ENCODE measurements around the gene TGM5.

The TGM5 gene

GRCh38 chr15:43190178-43190577 lies 76.5 kb downstream of the TGM5 start:
- no peak for DNase-seq (ENCODE audit: low read depth)

- DNase-seq (ENCODE audit: low read depth): no peak
These were observed 77.4 kb downstream of the TGM5 start for GRCh38 chr15:43189296-43189695.

- DNase-seq (ENCODE audit: low read depth): no peak
These were observed 79.1 kb downstream of the TGM5 start for GRCh38 chr15:43187544-43188155.

DNA sequence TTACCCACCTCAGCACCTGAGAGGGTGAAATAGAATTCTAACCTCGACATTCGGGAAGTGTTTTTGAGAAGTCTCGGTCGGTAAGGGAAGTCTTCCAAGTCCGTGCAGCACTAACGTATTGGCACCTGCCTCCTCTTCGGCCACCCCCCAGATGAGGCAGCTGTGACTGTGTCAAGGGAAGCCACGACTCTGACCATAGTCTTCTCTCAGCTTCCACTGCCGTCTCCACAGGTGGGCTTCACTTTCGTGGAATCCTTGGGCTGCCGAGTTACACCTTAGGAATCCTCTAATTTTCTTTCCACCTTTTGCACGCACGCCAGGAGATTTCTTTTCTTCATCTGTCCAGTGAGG lies 80.8 kb downstream of the TGM5 start:
- DNase-seq (ENCODE audit: low read depth): peak; percentile 11

GRCh38 chr15:43185157-43186002 lies 81.3 kb downstream of the TGM5 start, which contains the start of gene CCNDBP1:
Gene CCNDBP1, plus strand, starts transcription at chr15:43185403. Its CDS starts 96 bp downstream, at chr15:43185499.
- DNase-seq (ENCODE audit: low read depth): peak; percentile 84

- no peak for DNase-seq (ENCODE audit: low read depth)
These were observed 82.2 kb downstream of the TGM5 start for GRCh38 chr15:43184407-43185124.

DNA sequence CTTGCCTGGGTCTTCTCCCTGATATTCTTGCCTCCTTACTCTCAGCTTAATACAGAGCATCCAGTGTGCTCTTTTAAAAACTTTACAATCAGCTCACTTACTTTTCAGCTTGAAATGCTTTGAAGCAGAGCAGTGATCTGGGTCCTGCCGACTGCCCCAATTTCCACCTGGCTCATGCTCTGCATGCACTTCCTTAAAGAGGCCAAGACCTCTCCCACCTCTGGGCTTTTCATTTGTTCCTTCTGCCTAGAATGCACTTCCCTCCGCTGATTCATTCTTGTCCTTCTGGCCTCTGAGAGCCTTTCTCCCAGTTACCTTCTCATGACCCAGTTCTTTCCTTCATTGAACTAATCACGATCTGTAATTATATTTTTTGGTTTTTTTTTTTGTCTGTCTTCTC lies 83.5 kb downstream of the TGM5 start:
- no peak for DNase-seq (ENCODE audit: low read depth)

Data from activated T-helper 1 cell treated with Interleukin-2 at 50 U/mL for 16 hours (primary cell).